ENCODE results near the gene TELO2.
"Not testable (repeated sequence)": the region's sequence is repeated elsewhere in the genome, so short reads cannot be mapped to it uniquely, and the experiment has no call there.

The TELO2 gene

GRCh38 chr16:1478937-1479336, 14.2 kb upstream of the TELO2 start:
- not testable (repeated sequence) for DNase-seq

GRCh38 chr16:1481906-1482835, 11.0 kb upstream of the TELO2 start:
- no peak for DNase-seq

- DNase-seq: no peak
These were observed 7.2 kb upstream of the TELO2 start for GRCh38 chr16:1485847-1486496.

- no peak for DNase-seq
These were observed 6.4 kb upstream of the TELO2 start for GRCh38 chr16:1486551-1487390.

- no peak for DNase-seq
These were observed 5.6 kb upstream of the TELO2 start for GRCh38 chr16:1487395-1488053.

- no peak for DNase-seq
These were observed 5.0 kb upstream of the TELO2 start for GRCh38 chr16:1488054-1488601.

GRCh38 chr16:1488619-1489018, 4.5 kb upstream of the TELO2 start, which contains the start of gene PTX4:
TSS of gene PTX4 (minus strand) at chr16:1488944. CDS start at chr16:1488909, 35 bp downstream.
- DNase-seq: no peak

GRCh38 chr16:1489077-1489476, 4.1 kb upstream of the TELO2 start:
- DNase-seq: no peak

- DNase-seq: no peak
These were observed 1.8 kb upstream of the TELO2 start for GRCh38 chr16:1491327-1491726.

- DNase-seq: no peak
These were observed 858 bp upstream of the TELO2 start for GRCh38 chr16:1492082-1492922.

GRCh38 chr16:1493746-1494094, 560 bp downstream of the TELO2 start:
- DNase-seq: no peak

- no peak for DNase-seq
These were observed 1.0 kb downstream of the TELO2 start for GRCh38 chr16:1494129-1494640.

- DNase-seq: no peak
These were observed 1.6 kb downstream of the TELO2 start for GRCh38 chr16:1494711-1495110.

- DNase-seq: no peak
These were observed 2.2 kb downstream of the TELO2 start for GRCh38 chr16:1495211-1495888.

GRCh38 chr16:1495889-1496262, 2.7 kb downstream of the TELO2 start:
- DNase-seq: no peak

- DNase-seq: no peak
These were observed 3.3 kb downstream of the TELO2 start for GRCh38 chr16:1496464-1496863.

- DNase-seq: no peak
These were observed 3.9 kb downstream of the TELO2 start for GRCh38 chr16:1497014-1497598.

GRCh38 chr16:1498899-1499676, 5.9 kb downstream of the TELO2 start:
- no peak for DNase-seq

GRCh38 chr16:1499756-1500464, 6.8 kb downstream of the TELO2 start:
- DNase-seq: no peak
